ENCODE results near the gene GNB2.
"Not testable (repeated sequence)": the region's sequence is repeated elsewhere in the genome, so short reads cannot be mapped to it uniquely, and the experiment has no call there.

GNB2 gene

DNA sequence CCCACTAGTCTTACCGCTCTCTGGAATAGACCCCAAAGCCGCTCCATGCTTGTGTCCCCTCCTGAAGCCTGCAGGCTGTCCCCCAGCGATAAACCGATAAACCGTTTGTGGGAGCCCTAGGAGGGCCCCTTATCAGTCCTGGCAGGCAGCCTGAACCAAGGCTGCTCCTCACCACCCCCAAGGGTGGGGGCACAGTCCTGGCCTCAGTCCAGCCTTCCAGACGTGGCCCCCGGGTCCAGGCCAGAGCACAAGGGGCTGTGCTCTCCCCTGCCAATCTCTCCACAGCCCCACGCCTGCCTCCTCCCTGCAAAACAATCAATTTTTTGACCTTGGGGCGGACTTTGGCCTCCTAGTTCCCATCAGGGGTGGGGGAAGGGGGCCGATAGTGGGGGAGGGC lies 32.1 kb upstream of the GNB2 start, which contains the start of gene TFR2:
TFR2 (minus strand) TSS at position 90 of the 397 bp plus-strand sequence; CDS start at position 47, 43 bp downstream.
- H3K4me1 ChIP-seq (ENCODE audit: control insufficient read depth, insufficient read depth, low read length) = peaks cover 13% of the 10 kb centered on the region
- no peaks in the 10 kb centered on the region for H3K36me3 ChIP-seq (ENCODE audit: control insufficient read depth, insufficient read depth, low read length)
- H3K9me3 ChIP-seq (ENCODE audit: control insufficient read depth, low read length) = no peaks in the 10 kb centered on the region
- peaks cover 4% of the 10 kb centered on the region for H3K27me3 ChIP-seq (ENCODE audit: control insufficient read depth, insufficient read depth, low read length)
- no peak within 1 kb of the TSS for H3K4me3 ChIP-seq (ENCODE audit: low read length)
- no peak within 1 kb of the TSS for H3K9ac ChIP-seq (ENCODE audit: low read length)

DNA sequence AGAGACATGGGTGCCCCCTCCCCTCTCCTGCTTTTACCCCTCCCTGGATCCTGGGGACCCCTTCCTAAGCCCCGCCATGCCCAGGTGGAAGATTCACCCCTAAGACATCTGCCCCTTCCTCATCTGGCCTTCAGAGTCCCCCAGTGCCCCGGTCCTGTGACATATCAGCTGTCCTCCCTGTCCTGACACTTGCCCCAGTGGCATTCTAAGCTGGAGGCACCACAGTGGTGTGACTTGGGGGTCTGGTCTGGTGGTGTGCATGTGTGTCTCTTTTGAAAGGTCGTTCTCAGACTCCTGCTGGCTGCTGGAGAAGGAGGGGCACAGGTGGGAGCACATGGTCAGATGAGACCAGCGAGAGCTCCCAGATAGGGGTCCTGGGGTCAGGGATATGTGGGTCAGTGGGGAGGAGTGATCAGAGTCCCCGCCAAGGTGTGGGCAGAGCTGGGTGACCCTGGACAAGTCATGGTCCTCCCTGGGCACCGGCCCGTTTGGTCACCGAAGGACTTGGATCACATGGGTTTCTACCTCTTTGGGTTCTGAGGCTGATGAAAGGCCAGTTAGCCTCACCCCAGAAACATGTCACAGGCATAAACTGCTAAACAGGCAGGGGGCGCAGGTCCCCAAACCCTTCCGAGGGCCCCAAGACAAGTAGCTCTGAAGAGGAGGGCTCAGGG lies 31.5 kb upstream of the GNB2 start:
- Histone ChIP-seq H3K4me1 (ENCODE audit: control insufficient read depth, insufficient read depth, low read length) (peaks cover 13% of the 10 kb centered on the region), H3K9ac (ENCODE audit: low read length) (no peak overlapping the region), H3K9me3 (ENCODE audit: control insufficient read depth, low read length) (no peaks in the 10 kb centered on the region), H3K36me3 (ENCODE audit: control insufficient read depth, insufficient read depth, low read length) (no peaks in the 10 kb centered on the region), H3K4me3 (ENCODE audit: low read length) (no peak overlapping the region), H3K27me3 (ENCODE audit: control insufficient read depth, insufficient read depth, low read length) (peaks cover 4% of the 10 kb centered on the region)

- Histone ChIP-seq H3K4me1 (ENCODE audit: control insufficient read depth, insufficient read depth, low read length) (peaks cover 13% of the 10 kb centered on the region), H3K4me3 (ENCODE audit: low read length) (no peak overlapping the region), H3K9me3 (ENCODE audit: control insufficient read depth, low read length) (no peaks in the 10 kb centered on the region), H3K27me3 (ENCODE audit: control insufficient read depth, insufficient read depth, low read length) (peaks cover 8% of the 10 kb centered on the region), H3K36me3 (ENCODE audit: control insufficient read depth, insufficient read depth, low read length) (no peaks in the 10 kb centered on the region), H3K9ac (ENCODE audit: low read length) (no peak overlapping the region)
Measured at GRCh38 chr7:100642534-100642907, 31.0 kb upstream of the GNB2 start.

DNA sequence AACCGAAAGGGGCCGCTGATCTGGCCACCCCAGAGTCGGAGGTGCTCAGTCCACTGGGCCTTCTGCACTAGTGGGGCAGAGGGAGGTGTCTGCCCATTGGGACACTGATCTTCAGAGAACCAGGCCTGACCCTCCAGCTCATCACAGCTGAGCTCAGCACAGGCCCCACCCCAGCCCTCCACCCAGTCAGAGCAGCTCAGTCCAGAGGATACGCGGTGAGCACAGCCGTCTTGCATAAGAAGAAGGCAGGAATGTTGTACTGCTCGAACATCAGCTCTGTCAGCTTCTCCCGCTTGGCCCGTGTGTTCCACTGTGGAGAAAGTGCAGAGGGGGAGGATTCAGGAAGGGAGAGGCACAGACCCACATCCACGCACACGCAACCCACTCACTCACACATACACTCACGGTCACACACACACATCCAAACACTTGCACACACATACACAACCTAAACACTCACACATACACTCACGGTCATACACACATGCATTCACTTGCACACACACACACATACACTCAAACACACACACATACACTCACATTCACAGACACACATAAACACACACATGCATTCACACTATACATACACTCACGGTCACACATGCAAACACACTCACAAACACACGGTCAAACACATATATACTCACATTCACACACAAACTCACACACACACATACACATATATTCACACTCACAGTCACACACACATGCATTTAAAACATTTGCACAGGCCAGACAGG lies 23.5 kb upstream of the GNB2 start:
- Histone ChIP-seq H3K9ac (ENCODE audit: low read length) (no peak overlapping the region), H3K36me3 (ENCODE audit: control insufficient read depth, insufficient read depth, low read length) (no peaks in the 10 kb centered on the region), H3K9me3 (ENCODE audit: control insufficient read depth, low read length) (no peaks in the 10 kb centered on the region), H3K27me3 (ENCODE audit: control insufficient read depth, insufficient read depth, low read length) (peaks cover 13% of the 10 kb centered on the region), H3K4me1 (ENCODE audit: control insufficient read depth, insufficient read depth, low read length) (peaks cover 4% of the 10 kb centered on the region), H3K4me3 (ENCODE audit: low read length) (no peak overlapping the region)

DNA sequence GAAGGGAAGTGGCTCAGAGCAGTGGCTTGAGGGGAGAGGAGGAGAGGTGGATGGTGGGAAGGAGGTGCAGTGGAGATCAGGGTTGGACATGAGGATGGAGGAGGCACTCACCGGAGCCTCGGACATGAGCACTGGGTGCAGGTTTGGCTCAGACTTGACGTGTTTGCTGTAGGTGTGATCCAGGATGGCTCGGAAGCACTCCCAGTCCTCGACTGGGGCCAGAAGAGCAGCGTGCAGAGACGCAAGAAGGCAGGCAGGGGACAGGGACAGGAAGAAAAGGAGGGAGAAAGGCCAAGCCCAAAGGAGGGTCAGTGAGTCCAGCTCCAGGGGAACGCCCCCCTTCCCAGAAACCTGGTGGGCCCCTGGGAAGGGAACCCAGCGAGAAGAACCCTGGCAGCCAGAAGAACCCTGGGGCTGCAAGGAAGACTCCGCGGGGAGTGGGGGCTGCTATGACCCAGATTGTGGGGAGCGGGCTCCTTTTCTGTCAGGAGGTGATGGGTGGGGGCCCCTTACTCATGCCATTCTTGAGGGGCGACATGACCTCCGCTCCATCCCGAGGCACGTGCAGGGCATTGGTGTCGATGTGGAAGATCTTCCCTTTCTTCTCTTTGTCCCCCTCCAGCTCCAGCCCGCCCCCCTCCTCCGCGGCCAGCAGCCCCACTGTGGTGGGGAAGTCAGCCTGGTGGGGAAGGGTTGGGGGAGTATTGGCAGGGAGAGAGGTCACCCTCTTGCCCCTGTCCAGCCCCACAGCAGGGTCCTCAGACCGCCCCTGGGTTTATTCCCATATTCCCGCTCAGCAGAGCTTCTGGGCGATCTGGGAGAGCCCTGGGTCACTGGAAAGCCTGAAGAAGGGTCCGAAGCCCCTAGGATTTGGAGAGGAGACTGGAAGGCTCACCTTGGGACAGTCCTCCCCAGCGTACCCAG lies 18.4 kb upstream of the GNB2 start:
- H3K9me3 ChIP-seq (ENCODE audit: control insufficient read depth, low read length) = no peaks in the 10 kb centered on the region
- no peak overlapping the region for H3K9ac ChIP-seq (ENCODE audit: low read length)
- peaks cover 25% of the 10 kb centered on the region for H3K27me3 ChIP-seq (ENCODE audit: control insufficient read depth, insufficient read depth, low read length)
- no peak overlapping the region for H3K4me3 ChIP-seq (ENCODE audit: low read length)
- H3K36me3 ChIP-seq (ENCODE audit: control insufficient read depth, insufficient read depth, low read length) = no peaks in the 10 kb centered on the region
- H3K4me1 ChIP-seq (ENCODE audit: control insufficient read depth, insufficient read depth, low read length) = peaks cover 4% of the 10 kb centered on the region

GRCh38 chr7:100655908-100656674 lies 17.4 kb upstream of the GNB2 start, which contains the start of gene ACTL6B:
TSS of gene ACTL6B (minus strand) at chr7:100656448. CDS start at chr7:100656354, 94 bp downstream.
- Histone ChIP-seq H3K36me3 (ENCODE audit: control insufficient read depth, insufficient read depth, low read length) (no peaks in the 10 kb centered on the region), H3K9me3 (ENCODE audit: control insufficient read depth, low read length) (no peaks in the 10 kb centered on the region), H3K9ac (ENCODE audit: low read length) (no peak within 1 kb of the TSS), H3K4me3 (ENCODE audit: low read length) (no peak within 1 kb of the TSS), H3K27me3 (ENCODE audit: control insufficient read depth, insufficient read depth, low read length) (peaks cover 25% of the 10 kb centered on the region), H3K4me1 (ENCODE audit: control insufficient read depth, insufficient read depth, low read length) (peaks cover 4% of the 10 kb centered on the region)

DNA sequence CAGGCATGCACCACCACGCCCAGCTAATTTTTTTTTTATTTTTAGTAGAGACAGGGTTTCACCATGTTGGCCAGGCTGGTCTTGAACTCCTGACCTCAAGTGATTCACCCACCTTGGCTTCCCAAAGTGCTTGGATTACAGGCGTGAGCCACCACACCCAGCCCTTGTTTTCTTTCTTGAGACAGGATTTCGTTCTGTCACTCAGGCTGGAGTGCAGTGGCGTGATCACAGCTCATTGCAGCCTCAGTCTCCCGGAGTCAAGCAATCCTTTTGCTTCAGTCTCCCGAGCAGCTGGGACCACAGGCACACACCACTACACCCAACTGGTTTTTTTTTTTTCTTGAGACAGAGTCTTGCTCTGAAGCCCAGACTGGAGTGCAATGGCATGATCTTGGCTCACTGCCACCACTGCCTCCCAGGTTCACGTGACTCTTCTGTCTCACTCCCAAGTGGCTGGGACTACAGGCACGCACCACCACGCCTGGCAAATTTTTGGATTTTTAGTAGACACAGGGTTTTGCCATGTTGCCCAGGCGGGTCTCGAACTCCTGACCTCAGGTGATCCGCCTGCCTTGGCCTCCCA lies 11.3 kb upstream of the GNB2 start:
- H3K27me3 ChIP-seq (ENCODE audit: control insufficient read depth, insufficient read depth, low read length); H3K4me3 ChIP-seq (ENCODE audit: low read length); H3K4me1 ChIP-seq (ENCODE audit: control insufficient read depth, insufficient read depth, low read length); H3K9me3 ChIP-seq (ENCODE audit: control insufficient read depth, low read length); H3K36me3 ChIP-seq (ENCODE audit: control insufficient read depth, insufficient read depth, low read length); H3K9ac ChIP-seq (ENCODE audit: low read length): not testable (repeated sequence)

- no peaks in the 10 kb centered on the region for H3K36me3 ChIP-seq (ENCODE audit: control insufficient read depth, insufficient read depth, low read length)
- H3K9ac ChIP-seq (ENCODE audit: low read length) = no peak overlapping the region
- no peak overlapping the region for H3K4me3 ChIP-seq (ENCODE audit: low read length)
- no peaks in the 10 kb centered on the region for H3K27me3 ChIP-seq (ENCODE audit: control insufficient read depth, insufficient read depth, low read length)
- no peaks in the 10 kb centered on the region for H3K4me1 ChIP-seq (ENCODE audit: control insufficient read depth, insufficient read depth, low read length)
- no peaks in the 10 kb centered on the region for H3K9me3 ChIP-seq (ENCODE audit: control insufficient read depth, low read length)
Measured at GRCh38 chr7:100665168-100665726, 8.3 kb upstream of the GNB2 start.

- Histone ChIP-seq H3K36me3 (ENCODE audit: control insufficient read depth, insufficient read depth, low read length) (no peaks in the 10 kb centered on the region), H3K27me3 (ENCODE audit: control insufficient read depth, insufficient read depth, low read length) (no peaks in the 10 kb centered on the region), H3K4me3 (ENCODE audit: low read length) (no peak overlapping the region), H3K9ac (ENCODE audit: low read length) (no peak overlapping the region), H3K9me3 (ENCODE audit: control insufficient read depth, low read length) (no peaks in the 10 kb centered on the region), H3K4me1 (ENCODE audit: control insufficient read depth, insufficient read depth, low read length) (no peaks in the 10 kb centered on the region)
Measured at GRCh38 chr7:100667331-100668068, 6.0 kb upstream of the GNB2 start.

- no peaks in the 10 kb centered on the region for H3K27me3 ChIP-seq (ENCODE audit: control insufficient read depth, insufficient read depth, low read length)
- H3K36me3 ChIP-seq (ENCODE audit: control insufficient read depth, insufficient read depth, low read length) = no peaks in the 10 kb centered on the region
- no peak overlapping the region for H3K9ac ChIP-seq (ENCODE audit: low read length)
- no peak overlapping the region for H3K4me3 ChIP-seq (ENCODE audit: low read length)
- H3K9me3 ChIP-seq (ENCODE audit: control insufficient read depth, low read length) = no peaks in the 10 kb centered on the region
- H3K4me1 ChIP-seq (ENCODE audit: control insufficient read depth, insufficient read depth, low read length) = no peaks in the 10 kb centered on the region
Measured at GRCh38 chr7:100668069-100668449, 5.5 kb upstream of the GNB2 start.

Measured in mucosa of stomach (tissue), 1 donor.